Left cardiac atrium (tissue), 4 donors: ENCODE data around the gene SPINK6. TPM values are rescaled to one million over a fixed set of nuclear protein-coding genes. Genes with fewer than 3 reads are reported as not detected.

Source experiments
- ATAC-seq, 2 donors: fragments of 200-7000 bp; cut with Tn5 transposase; one replicate each; pipeline ENCODE4 v1.9.1; 2020; ENCODE audit warnings: mild to moderate bottlenecking in 2 of 2, moderate library complexity in 2 of 2
- DNase-seq: peaks from one replicate; pipeline ENCODE4 v3.0.0-alpha.2; 2020
- intact Hi-C, 2 donors: fragments of 100-400 bp; cut with DNase I; formaldehyde crosslinking; loops; one replicate each; pipeline versions ENCODE4 v1.14.1 to v1.15.1; 2022 to 2023
- long read RNA-seq: library from polyadenylated mRNA; unstranded; transcript quantifications from one replicate; pipeline ENCODE4 v2.0.0, GENCODE V29; 2021
- total RNA-seq, 2 donors: library from RNA; stranded (reverse); fragmentation: NEBNext Ultra II Directional; extraction: Animal tissue kit (Norgen Biotek cat#: 25700); gene quantifications; one replicate each; pipeline ENCODE4 v1.2.1, GENCODE V29; 2021
- donor health status: DM: no; HTN: yes; CAD: no.
- donor health status: DM: no; HTN: yes; CAD: no; lungs with severe emphysema.
- donor health status: DM: yes; HTN: yes; CAD: no.
- donor health status: Dilated cardiomyopathy.

The SPINK6 gene, protein sequence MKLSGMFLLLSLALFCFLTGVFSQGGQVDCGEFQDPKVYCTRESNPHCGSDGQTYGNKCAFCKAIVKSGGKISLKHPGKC
- not detected for total RNA-seq
- long read RNA-seq = 0 reads

DNA sequence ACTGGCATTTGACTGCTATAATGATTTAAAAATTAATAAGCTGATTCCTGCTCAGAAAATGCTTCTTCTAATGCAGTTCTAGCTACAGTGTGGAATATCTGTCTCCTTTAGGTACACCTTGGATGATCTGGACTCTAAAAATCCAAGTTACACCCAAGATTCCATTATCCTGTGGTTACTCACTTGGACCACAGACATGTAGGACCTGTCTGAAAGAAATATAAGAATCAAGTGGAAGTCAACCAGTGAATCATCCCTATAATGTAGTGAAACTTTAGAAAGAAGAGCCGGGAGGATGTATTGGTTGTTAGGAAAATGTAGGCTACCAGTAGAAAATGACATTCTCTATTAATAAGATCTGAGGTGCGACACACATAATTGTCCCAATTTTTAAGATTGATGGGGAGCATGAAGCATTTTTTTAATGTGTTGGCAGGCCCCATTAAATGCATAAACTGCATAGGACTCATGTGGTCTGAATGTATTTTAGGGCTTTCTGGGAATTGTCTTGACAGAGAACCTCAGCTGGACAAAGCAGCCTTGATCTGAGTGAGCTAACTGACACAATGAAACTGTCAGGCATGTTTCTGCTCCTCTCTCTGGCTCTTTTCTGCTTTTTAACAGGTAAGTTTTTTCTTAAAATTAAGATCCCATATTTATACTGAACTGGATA lies at the start of gene SPINK6:
SPINK6 (plus strand) TSS at position 512 of the 673 bp plus-strand sequence; CDS start at position 567, 55 bp downstream.
- DNase-seq = no peak
- intact Hi-C loops = no loop called here

DNA sequence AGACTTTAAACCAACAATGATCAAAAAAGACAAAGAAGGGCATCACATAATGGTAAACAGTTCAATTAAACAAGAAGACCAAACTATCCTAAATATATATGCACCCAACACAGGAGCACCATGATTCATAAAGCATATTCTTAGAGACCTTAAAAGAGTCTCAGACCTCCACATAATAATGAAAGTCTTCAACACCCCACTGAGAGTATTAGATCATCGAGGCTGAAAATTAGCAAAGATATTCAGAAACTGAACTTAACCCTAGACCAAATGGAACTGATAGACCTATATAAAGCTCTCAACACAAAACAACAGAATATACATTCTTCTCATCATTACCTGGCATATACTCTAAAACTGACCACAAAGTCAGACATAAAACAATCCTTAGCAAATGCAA lies 46.2 kb upstream of the SPINK6 start:
- intact Hi-C loops = no loop called here
- ATAC-seq (no peak), DNase-seq (no peak)

More for the DNA sequence above, at the start of gene SPINK6:
- no peak for ATAC-seq

DNA sequence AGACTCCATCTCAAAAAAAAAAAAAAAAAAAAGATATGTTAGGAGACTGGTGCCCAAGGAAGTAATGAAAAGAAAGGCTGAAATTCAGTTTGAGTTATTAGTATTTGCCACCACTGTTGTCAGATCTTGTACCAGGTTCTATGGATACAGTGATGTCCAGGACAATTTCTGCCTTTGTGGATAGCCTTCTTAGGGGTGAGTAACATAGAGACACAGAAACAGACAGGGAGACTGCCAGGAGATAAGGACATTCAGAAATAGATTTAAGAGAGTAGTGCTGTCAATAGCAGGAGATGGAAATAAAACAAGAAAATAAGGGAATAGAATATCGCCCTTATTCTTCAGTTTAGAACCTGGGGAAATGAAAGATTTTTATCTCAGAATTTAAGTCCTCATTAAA lies 40.8 kb upstream of the SPINK6 start:
- intact Hi-C loops = no loop called here
- DNase-seq (no peak), ATAC-seq (peak; percentile 59 to 65)

DNA sequence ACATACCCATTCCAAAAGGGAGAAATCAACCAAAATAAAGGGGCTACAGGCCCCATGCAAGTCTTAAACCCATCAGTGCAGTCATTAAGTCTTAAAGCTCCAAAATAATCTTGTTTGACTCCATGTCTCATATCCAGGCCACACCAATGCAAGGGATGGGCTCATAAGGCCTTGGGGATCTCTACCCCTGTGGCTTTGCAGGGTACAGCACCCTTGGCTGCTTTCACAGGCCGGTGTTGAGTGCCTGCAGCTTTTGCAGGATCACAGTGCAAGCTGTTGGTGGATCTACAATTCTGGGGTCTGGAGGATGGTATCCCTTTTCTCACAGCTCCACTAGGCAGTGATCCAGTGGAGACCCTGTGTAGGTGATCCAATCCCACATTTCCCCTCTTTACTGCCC lies 39.5 kb upstream of the SPINK6 start:
- DNase-seq = no peak
- intact Hi-C loops = no loop called here
- ATAC-seq = no peak

DNA sequence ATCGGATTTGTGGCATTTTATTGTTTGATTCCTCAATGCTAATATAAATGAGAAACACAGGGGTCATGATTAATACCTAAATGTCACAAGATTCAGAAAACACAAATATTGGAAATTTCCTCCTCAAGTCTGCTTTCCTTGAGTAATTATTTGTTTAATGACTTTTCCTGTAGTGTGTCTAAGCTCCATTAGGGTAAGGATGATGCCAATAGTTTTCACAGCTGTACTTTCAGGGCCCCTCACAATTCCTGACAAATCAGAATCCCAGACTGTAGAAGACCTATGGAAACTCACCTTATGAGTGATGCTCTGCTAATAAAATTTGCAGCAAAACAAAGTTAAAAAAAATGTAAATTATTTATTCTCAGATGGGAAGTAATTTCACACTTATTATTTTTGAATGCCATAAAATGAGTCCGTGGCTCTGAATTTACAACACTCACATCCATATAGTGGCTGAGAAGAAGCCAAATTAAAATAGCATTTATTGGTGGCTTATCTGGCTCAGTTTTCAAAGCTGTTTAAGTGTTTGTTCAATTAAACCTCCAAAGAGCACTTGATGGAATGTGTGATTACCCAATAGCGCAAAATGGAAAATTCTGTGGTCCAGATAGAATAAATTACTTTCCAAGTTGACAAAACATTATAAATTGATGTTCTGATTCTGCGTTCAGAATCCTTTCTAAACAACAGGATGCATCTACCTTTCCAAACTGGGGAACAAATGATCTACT lies 36.1 kb upstream of the SPINK6 start:
- ATAC-seq (no peak), DNase-seq (no peak)
- intact Hi-C loops = no loop called here

DNA sequence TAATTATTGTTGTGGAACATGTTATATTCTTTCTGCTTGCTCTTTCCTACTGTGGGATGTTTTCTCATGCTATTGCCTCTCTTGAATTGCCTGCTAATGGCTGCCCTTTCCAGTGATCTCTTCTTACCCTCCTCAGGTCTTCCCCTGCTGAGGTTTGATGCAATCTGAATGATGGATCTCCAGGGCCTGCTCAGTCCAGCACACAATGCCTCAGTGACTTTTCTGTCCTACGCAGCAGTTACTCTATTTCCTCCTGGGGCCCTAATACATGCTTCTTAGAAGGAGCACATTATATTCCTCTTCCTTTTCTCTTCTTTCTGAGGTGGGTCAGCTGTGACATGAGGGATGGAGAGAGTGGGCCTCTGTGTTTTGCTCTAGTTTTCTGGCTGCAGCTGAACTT lies 34.6 kb upstream of the SPINK6 start, which contains the start of gene SPINK14:
SPINK14 (plus strand) TSS at position 301 of the 400 bp plus-strand sequence. CDS start 1,187 bp downstream, outside the sequence.
- DNase-seq (no peak), ATAC-seq (no peak)
- intact Hi-C loops = no loop called here

DNA sequence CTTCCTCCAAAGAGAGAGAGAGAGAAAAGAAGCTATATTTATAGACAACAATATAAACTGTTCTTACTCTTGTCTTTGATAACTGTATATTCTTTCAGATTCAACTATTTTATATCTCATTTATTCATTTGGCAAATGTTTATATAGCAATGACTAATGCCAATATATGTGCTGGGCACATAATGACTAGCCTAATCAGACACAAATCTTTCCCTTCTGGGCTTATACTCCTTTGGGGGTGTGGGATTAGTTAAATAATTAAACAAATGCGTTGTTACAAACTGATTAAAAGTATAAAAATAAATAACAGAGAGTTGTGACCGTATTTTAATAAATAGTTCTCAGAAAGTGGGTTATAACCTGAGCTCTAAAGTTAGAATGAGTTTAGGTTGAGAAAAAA lies 30.5 kb upstream of the SPINK6 start:
- intact Hi-C loops = loop anchor here in 1 of 2 donors (10.0 kb wide), 1 partner anchor 942 kb away; no protein-coding TSS in a partner anchor
- no peak for DNase-seq
- ATAC-seq = no peak

DNA sequence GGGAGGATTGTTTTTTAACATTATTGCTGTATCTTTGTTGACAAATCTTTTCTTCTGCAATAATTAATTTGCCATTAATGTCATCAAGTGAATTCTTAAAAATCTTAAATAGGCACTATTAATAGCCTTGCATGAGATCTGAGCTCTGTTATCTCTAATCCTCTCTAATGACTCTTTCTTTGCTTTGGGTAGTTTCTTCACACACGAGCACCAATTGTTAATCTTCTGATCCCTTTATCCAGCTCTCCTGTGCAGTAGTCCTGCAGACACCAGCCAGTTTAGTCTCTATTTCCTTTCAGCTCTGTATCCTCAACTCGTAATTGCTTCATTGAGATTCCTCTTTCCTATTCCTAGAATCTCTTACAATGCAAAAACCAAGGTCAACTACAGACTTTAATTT lies 26.4 kb upstream of the SPINK6 start:
- intact Hi-C loops = loop anchor here (5.0 to 10.0 kb wide), 2 partner anchors 556 to 938 kb away; no protein-coding TSS in a partner anchor
- ATAC-seq (no peak), DNase-seq (no peak)

DNA sequence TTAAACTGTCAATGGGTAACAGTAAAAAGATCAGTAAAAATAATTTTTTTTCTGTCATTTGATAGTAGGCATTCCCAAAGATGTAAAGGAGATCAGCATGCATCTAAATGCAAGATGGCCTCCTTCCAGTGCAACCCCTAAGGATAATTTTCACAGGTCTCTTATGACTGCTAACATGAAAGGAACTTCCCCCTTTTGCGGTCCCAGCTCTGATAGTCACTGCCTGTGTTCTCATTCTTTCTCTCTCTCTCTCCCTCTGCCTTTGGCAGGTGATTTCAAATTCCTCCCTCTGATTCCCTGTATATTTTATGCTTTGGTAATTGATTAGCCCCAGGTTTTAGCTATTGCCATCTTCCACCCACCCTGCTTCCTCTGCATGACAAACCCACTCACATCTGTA lies 25.6 kb upstream of the SPINK6 start:
- intact Hi-C loops = loop anchor here (5.0 to 10.0 kb wide), 2 partner anchors 555 to 938 kb away; no protein-coding TSS in a partner anchor
- no peak for ATAC-seq

DNA sequence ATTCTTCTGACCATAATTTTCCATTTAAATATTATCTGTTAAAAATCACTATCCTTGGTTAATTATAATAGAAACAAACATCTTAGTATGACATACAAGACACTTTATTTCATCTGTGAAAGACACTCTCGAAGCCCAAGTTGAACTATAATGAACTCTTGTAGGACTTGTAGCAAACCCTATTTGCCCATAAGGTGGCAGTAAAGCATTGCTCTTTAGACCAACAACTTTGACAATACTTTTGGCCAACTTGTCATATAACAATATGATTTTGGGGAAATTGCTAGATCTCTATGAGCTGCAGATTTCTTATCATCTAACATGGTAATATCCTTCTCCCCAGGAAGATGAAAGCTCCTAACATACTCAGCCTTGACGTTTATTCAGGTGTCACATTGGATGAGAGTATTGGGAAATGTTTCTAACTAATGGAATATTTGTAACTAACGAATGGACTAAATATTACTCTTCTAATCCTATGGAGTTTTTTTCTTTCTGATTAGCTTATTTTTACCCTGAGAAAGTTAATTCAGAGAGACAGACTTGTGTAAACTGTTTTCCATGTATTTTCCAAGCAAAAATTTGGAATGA lies 23.5 kb upstream of the SPINK6 start:
- DNase-seq = no peak
- intact Hi-C loops = loop anchor here (5.0 to 10.0 kb wide), 2 partner anchors 553 to 935 kb away; no protein-coding TSS in a partner anchor
- ATAC-seq = peak; percentile 47 to 65

More for the DNA sequence above, 25.6 kb upstream of the SPINK6 start:
- no peak for DNase-seq

DNA sequence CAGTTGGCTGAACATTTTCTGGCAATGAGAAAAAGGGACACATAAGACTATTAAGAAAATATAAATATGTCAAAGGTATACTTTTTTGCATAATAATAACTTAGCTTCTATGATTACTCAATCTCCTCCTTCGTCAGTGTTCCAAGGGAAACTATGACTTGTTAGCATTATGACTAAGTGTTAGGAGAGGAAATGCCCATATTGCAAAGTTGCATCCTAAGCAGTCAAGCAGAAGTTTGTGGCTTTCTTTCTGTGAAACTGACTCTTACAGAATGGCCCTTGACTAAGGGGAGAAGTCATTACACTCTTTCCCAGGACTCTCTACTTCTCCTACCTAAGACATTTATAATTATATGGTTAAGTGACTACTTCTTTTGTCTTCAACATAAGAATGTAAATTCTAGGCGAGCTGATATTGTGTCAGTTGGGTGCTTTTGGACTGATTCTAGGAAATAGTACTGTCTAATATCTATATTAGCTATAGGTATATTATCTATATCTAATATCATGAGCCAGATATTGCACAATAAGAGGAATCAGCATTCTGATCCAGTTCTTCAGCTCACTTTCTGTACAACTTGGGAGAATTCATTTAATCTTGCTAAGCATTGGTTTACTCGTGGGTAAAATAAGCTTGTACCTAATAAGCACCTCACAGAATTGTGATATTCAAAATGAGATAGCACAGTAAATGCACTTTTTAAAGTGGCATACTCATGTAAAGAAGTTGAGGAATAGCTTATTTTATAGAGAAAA lies 16.4 kb upstream of the SPINK6 start:
- intact Hi-C loops = loop anchor here (10.0 kb wide), 1 partner anchor 188 kb away; no protein-coding TSS in a partner anchor
- DNase-seq (no peak), ATAC-seq (peak; percentile 27 to 71)

DNA sequence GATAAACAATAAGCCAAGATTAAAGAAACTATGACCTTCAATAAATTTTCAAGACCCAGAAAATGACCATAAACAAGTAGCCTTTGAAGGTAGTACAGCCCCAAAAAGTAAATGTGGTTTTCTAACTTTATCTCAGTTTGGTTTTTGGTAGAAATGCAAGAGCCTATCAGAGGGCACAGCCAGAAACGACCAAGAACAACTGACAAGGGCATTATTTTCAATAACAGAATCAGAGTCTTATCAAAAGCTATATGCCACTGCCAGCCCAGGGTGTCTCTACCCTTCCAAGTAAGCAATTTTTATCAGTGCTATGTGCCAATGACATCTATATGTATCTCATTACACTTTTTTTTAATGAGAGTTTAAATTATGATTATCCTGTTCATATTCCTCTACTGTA lies 11.8 kb upstream of the SPINK6 start:
- intact Hi-C loops = no loop called here
- ATAC-seq (no peak), DNase-seq (no peak)

DNA sequence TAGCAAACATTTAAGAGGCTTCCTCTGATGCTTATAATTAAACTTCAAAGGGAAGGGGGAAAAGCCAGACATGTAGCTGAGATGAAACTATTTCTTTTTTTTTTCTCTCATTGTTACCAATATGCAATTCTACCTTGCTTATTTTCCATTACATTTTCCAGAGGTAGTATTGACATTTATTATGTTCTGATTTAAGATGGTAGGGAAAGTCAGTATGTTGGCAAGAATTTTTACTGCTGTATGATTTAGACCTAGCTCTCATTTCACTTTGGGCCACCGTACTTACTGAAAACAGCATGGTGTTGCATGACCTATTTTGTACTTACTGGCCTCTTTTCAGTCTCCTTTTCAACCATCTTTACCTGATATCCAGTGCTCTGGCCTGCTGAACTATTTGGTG lies 9.6 kb upstream of the SPINK6 start:
- DNase-seq (no peak), ATAC-seq (no peak)
- intact Hi-C loops = no loop called here

DNA sequence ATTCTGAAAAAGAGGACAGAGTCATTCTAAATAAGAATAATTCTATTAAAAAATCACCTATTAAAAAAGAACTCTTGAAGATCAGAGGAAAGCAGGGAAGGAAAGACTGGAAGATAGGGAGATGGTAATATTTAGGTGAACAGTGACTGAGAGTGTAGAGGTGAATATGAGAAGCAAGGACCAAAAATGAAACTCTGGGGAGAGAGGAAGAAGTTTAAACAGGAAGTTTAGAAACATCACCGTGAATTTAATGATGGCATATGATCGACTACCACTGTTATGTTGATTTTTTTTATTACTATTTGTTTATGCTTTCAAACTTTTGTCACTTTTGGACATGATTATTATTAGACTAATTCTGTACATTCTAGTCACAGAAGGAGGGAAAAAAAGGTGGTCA lies 1.7 kb upstream of the SPINK6 start:
- intact Hi-C loops = no loop called here

DNA sequence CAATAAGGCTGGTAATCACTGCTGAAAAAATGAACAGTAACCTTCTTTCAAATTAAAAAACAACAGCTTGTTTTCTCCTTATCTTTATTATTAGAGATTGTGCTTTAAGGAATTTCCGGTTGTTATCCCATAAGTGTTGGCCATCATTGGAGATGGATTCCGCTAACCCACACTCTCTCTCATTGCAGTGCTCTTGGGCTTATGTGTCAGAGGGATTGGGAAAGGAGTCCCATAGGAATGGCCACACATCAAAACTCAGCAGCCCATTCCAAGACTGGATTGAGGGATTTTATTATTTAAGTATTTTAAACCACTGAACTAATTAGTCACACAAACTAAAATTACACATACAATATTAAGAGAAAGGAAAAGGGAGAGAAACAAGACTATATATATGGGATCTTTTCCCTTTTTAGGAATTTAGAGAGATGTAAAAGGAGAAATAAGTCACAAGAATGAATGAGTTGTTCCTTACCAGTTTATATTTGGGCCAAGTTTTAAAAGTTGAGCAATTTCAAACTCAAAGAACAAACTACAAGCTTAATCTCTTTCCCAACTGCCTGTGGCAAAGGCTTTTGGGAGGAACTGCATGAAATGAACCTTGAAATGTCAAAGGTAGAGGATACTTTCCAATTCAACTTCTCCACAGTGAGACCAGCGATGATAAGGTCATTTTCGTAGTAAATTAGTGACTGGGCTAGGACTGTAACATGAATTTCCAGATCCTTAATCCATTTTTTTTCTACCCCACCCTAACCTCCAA lies 2.4 kb downstream of the SPINK6 start:
- ATAC-seq (peak; percentile 61 to 82), DNase-seq (no peak)
- intact Hi-C loops = no loop called here

More for the DNA sequence above, 1.7 kb upstream of the SPINK6 start:
- ATAC-seq = no peak
- no peak for DNase-seq

DNA sequence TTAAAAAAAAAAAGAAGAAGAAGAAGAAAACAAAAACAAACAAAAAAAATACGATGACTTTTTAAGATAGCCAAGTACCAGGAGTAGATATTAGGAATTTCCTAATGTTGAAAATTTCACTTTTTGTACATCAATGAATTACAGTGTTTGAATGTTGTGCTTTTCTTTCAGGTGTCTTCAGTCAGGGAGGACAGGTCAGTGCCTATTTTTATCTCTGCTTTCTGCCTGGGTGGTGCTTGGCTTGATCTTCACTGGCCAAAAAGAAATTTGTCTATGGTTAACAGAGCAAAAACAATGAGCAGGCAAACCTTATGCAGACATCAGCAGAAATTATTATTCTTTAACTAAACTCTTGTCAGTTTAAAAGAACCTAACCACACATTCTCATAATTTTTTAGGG lies 3.0 kb downstream of the SPINK6 start:
- ATAC-seq (no peak), DNase-seq (no peak)
- intact Hi-C loops = no loop called here

DNA sequence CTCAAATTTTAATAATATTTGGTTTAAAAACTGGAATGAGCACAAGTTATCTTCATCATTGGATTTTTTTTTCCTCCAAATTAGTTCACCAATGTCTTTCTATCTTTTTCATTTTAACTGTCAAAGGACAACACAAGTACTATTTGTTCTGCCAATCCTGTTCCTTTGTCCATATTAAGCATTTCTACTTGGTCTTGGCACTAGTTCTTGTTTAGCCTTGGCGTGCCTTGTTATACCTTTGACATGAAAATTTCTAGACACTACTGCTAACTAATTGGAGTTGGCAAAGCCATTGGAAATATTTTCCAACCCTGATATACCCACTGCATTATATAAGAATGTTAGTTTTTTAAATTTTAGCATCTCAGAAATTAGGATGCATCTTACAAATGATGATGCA lies 3.8 kb downstream of the SPINK6 start:
- ATAC-seq = no peak
- DNase-seq = no peak
- intact Hi-C loops = no loop called here

DNA sequence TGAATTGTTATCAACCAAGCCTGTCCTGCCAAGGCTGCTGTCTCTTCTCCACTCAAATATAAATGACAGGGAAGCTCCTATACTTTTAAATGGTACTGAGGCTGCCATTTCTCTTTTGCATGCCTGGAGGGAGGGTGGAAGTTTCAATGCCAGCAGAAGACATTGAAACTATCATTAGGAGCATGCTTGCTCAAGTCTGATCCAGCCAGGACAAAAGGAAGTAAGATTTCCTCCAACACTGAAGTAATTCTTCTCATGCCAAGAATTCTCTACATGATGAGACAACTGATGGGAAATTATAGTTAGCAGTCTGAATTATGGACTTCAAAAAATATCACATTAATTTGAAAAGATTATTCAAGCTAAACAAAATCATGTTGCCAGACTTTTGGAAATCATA lies 5.4 kb downstream of the SPINK6 start:
- peak in 1 of 2 donors; percentile 38 for ATAC-seq
- intact Hi-C loops = no loop called here

More for the DNA sequence above, 5.4 kb downstream of the SPINK6 start:
- no peak for DNase-seq
